ENCODE results near the gene ATP10D.
"Not testable (repeated sequence)": the region's sequence is repeated elsewhere in the genome, so short reads cannot be mapped to it uniquely, and the experiment has no call there.

DNA sequence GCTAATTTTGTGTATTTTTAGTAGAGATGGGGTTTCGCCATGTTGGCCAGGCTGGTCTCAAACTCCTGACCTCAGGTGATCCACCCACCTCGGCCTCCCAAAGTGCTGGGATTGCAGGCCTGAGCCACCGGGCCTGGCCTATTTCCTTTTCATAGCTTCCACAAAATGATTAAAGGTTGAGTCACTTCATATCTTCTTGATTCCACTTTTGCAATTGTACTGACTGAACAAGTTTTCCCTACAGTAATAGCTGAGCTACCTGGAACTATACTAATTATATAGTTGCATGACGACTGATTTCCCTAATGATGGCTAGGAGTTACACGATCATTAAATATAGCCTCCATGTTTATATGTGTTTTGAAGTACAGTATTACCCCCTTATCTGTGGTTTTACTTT is 57.6 kb downstream of the ATP10D start:
- not testable (repeated sequence) for TF ChIP-seq ELF4 (IDR thresholded peaks at IDR 0.05); SUZ12 (IDR thresholded peaks at IDR 0.05); BHLHE40 (IDR thresholded peaks at IDR 0.05; ENCODE audit: borderline replicate concordance); CTBP1 (IDR thresholded peaks at IDR 0.05; ENCODE audit: borderline replicate concordance); L3MBTL2 (conservative IDR thresholded peaks at IDR 0.05); FOXA1 (IDR thresholded peaks at IDR 0.05)
